GM18873 (cell line): ENCODE measurements around the gene GAD1.

Experiments used
- ATAC-seq: cut with Tn5 transposase; IDR thresholded peaks from one replicate; pipeline ENCODE4 v1.9.1; 2021; ENCODE audit warnings: mild to moderate bottlenecking, moderate library complexity, moderate number of reproducible peaks; ENCODE audit not compliant: unreplicated experiment, low FRiP score

Gene GAD1

DNA sequence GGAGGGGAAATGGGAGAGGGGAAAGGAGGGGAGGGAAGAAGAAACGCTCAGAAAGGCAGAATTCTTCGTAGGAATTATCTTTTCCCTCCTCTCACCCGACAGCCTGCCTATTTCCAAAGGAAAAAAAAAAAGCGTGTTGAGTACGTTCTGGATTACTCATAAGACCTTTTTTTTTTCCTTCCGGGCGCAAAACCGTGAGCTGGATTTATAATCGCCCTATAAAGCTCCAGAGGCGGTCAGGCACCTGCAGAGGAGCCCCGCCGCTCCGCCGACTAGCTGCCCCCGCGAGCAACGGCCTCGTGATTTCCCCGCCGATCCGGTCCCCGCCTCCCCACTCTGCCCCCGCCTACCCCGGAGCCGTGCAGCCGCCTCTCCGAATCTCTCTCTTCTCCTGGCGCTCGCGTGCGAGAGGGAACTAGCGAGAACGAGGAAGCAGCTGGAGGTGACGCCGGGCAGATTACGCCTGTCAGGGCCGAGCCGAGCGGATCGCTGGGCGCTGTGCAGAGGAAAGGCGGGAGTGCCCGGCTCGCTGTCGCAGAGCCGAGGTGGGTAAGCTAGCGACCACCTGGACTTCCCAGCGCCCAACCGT, at the start of gene GAD1:
Gene GAD1, plus strand, starts transcription at position 384 of the 589 bp plus-strand sequence. CDS start 1,705 bp downstream, outside the sequence.
- ATAC-seq, result no peak

DNA sequence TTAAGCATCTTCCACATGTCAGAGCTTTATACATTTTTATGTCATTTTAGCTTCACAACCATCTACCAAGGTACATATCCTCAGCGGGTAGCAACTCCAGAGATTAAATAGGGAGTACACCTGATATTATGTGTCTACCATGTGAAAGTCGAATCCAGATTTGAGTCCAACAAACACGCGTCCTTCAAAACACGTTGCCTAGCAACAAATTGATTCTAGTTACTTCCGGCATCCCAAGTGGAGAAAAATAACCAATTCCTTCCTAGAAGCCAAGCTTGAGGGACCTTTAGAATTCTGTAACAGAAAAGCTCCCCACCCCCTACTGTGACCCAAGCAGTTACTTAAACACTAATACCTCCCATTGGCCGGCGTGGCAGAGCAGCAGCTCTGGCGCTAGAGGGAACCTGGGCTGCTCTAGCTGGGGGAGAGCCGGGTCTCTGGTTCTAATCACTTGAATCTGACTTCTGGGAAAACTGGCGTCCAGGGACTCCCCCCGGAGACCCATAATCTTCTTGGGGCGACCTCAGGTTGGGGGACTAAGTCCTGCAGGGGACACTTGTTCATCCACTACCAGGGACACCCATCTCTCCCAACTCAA, 46.6 kb upstream of the GAD1 start, which contains the start of gene ERICH2:
Gene ERICH2, plus strand, starts transcription at position 371 of the 598 bp plus-strand sequence. CDS start 304 bp downstream, outside the sequence.
- peak; percentile 36 for ATAC-seq

DNA sequence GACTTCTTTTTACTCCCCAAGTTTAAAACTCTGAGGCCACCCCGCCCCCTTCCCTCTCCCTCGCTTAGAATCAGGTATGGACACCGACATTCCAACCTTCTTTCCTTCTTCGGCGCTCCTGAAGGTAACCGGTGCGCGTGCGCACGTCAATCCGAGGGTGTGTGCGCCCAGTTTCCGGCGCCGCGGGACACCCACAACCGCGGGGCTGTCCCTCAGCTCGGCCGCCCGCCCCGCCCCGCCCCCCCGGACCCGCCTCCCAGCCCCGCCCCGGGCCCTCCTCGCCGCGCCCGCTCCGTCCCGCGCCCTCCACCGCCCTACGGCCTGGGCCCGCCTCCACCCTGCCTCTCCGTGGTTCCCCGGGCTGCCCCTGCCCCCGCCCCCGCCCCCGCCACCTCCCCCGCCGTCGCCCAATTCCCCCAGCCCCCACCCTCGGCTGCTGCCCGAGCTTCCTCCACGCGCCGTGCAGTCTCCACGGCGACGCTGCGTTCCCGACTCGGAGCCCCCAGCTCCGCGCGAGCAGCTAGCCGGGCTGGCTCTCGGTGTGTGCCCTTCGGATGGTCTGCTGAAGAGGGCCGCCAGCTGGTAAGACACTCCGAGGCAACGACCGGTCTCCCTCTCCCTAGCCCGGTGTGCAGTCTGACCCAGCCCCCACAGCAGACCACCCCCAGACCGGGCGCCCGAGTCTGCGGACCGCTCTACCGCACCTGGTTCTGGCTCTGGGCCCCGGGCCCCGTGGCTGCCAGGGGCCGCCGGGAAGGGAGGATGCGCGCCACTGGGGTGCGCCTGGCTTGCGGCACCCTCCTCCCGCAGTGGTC, 45.9 kb upstream of the GAD1 start:
- ATAC-seq, result peak; percentile 48

- no peak for ATAC-seq
Observed at GRCh38 chr2:170771421-170771937, 45.2 kb upstream of the GAD1 start.

DNA sequence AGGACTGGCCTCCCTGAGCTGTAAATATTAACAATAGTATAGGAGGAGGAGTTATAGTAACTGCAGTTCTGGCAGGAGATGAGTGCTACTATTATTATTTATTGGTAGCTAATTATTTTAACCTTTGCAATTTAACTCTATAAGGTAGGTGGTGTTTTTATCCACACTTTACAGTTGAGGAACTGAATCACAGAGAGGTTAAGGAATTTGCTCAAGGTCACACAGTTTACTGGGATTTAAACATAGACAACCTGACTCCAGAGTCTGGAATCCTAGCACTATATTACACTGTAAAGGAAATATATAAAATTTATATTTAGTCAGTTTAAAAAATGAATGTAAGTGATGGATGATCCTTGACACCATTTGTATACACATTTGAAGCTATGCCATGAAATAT, 44.4 kb upstream of the GAD1 start:
- ATAC-seq, result no peak

GRCh38 chr2:170774074-170774473, 42.6 kb upstream of the GAD1 start:
- no peak for ATAC-seq

DNA sequence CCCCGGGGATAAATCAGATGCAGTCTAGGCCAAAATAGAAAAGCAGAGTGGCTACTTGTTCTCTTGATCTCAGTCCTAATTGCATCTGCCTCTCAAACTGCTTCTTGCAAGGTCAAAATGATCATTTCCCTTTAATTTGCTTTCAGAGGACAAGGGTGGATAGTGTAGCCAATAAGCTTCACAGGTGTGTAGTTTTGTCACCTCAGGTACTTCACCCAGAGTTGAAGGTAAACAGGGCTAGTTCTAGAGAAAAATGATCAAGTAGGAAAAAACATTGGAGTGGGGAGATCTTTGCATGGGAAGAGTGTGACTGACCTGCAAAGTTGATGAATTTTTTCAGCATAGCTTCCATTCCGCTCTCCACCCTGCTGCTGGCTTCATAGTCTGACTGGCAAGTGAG, 37.8 kb upstream of the GAD1 start:
- ATAC-seq, result no peak

GRCh38 chr2:170779304-170779703, 37.4 kb upstream of the GAD1 start:
- no peak for ATAC-seq

DNA sequence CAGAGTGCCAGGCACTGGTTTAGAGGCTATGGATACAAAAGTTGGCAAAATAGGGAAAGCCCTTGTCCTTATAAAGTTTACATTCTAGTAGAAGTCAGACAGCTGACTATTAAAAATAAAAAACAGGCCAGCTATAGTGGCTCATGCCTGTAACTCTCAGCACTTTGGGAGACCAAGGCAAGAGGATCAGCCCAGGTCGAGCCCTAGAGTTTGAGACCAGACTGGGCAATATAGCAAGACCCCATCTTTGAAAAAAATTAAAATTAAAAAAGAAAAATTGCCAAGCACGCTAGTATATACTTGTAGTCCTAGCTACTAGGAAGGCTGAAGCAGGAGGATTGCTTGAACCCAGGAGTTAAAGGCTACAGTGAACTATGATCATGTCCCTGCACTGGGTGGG, 34.0 kb upstream of the GAD1 start:
- no peak for ATAC-seq

DNA sequence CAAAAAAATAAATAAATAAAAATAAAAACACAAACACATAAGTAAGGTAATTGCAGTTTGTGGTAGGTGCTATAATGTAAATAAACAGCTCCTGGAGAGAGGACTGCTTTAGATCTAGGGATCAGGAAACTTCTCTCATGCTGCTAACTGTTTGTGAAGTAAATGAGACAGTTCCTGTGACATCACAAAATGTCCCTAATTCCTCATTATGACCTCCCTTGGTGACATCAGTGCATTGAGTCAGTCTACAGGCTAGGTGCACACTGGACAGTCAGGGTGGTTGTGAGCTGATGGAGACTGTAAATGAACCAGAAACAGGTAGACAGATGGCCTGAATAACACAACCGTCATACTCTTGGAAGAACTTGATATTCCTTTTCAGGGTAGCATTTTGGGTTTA, 33.1 kb upstream of the GAD1 start:
- no peak for ATAC-seq

GRCh38 chr2:170798996-170799395, 17.7 kb upstream of the GAD1 start:
- ATAC-seq, result no peak

DNA sequence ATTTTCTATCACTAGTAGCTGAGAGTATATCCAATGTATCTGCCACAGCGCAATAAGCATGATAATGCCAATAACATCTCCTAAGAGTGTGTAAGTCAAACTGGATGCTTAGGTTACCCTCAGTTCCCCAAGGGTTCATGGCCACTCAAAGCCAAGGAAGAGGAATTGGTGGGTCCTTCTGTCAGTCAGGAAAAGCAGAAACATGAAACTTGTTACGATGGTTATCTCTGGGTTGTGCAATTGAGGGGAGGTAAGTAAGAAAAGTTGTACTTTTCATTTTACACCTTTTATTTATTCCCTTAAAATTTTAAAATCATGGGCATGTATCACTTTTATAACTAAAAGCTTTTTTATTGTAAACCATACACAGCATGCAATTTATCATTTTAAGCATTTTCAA, 10.1 kb upstream of the GAD1 start:
- no peak for ATAC-seq

DNA sequence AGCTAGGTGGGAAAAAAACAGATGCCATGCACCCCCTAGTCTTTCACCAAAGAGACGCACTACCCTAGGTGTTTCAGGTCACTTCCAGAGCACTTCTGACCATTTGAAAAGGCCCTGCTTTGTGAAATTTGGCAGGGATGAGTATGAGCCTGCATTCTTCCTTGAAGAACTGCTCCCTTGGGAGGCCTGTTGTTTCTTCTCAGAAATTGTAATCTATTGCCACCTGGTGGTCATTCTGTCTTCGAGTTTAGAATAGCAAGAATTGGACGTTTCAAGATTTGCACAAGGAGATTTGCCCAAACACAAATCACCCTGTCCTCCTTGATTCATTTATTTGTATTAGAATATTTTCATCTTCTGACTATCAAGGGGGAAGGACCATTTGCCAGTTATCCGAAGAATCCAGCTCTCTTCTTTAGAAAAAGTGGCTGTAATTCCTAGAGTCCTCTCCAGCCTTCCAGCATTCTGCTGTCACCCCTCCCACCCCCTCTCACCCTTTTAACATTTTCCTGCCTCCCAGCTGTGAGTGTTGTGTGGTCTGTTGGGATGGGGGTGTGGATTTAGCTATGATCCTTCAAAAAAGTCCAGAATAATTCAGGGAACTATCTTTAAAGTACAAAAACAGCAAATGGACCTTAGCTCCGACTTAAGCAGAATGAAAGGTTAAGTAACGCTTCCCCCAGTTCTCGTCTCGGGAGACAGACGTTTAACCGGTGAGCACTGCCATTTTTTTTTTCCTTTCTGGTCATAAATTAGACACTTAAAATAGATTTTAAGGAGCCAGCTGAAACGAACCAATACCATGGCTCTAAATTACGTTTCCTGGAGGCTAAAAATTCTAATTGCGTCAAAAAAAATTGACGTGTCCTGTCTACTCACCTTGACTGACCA, 3.7 kb upstream of the GAD1 start:
- no peak for ATAC-seq

GRCh38 chr2:170813611-170814532, 2.8 kb upstream of the GAD1 start:
- no peak for ATAC-seq

- ATAC-seq, result no peak
Observed at GRCh38 chr2:170814533-170815230, 2.0 kb upstream of the GAD1 start.

DNA sequence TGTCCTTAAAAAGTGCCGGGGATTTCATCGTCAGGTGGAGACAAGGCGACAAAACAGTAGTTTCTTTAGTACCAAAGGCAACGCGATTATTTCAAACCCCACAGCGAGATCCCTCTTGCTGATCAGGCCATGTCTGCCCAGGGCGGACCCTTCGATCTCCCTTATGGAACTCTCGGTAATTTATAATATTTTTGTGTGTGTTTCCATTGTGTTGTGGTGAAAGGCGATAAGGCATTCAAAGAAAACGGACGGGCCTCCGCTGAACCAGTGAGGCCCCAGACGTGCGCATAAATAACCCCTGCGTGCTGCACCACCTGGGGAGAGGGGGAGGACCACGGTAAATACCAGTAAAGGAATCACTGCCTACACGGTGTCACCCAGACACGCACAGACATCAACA, 1.4 kb upstream of the GAD1 start:
- no peak for ATAC-seq

- ATAC-seq, result no peak
Observed at GRCh38 chr2:170815746-170816503, 762 bp upstream of the GAD1 start.
